GM21447 (cell line): Measurements from ENCODE around the gene APBB2.

ENCODE experiments used
- ATAC-seq: cut with Tn5 transposase; IDR thresholded peaks from one replicate; pipeline ENCODE4 v1.9.1; 2021; ENCODE audit not compliant: unreplicated experiment

APBB2 gene

DNA sequence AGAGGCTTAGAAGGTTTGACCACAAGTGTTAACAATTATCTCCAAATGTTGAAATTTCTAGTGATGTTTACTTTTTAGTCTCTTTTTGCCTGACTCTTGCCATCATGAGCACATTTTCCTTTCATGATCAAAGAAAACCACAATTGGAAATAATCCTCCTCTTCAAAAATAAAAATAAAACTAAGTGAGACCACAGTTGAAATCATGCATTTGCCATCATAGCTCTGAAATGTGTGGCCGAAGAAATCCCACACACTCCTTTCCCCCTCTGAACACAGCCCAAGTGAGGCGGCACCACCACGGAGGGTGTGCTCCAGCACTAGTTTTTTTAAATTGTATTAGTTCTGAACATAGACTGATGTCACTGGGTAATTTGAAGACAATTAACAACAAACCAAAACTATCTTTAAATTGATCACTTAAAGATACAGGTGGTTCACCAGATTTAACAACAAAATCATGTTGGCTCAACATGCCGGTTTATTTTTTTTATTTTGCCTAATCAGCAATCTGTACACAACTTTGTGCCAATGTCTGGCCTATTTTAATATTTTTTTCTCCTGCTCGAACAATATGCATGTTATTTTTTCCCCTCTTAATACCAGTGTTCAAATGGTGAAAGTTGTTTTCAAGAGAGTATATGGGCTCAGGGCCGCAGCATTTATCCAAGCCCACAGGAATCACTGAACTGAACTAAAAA, 17.6 kb downstream of the APBB2 start:
- no peak for ATAC-seq

GRCh38 chr4:41192136-41192535, 22.2 kb downstream of the APBB2 start:
- ATAC-seq = no peak

- no peak for ATAC-seq
Measured at GRCh38 chr4:41189666-41190065, 24.7 kb downstream of the APBB2 start.

DNA sequence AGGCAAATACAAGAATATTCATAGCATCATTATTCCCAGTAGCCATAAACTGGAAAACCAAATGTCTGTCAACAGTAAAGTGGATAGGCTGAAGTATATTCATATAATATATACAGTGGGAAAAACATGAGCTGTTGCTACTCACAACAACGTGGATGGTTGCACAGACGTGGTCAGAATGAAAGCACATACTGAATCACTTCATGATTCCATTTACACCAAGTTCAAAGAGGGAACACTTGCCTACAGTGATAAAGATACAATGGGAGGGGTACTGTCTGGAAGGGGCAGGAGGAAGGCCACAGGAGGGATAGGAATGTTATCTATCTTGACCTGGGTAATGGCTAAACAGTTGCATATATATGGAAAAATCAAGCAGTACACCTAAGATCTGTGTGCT, 25.3 kb downstream of the APBB2 start:
- no peak for ATAC-seq

DNA sequence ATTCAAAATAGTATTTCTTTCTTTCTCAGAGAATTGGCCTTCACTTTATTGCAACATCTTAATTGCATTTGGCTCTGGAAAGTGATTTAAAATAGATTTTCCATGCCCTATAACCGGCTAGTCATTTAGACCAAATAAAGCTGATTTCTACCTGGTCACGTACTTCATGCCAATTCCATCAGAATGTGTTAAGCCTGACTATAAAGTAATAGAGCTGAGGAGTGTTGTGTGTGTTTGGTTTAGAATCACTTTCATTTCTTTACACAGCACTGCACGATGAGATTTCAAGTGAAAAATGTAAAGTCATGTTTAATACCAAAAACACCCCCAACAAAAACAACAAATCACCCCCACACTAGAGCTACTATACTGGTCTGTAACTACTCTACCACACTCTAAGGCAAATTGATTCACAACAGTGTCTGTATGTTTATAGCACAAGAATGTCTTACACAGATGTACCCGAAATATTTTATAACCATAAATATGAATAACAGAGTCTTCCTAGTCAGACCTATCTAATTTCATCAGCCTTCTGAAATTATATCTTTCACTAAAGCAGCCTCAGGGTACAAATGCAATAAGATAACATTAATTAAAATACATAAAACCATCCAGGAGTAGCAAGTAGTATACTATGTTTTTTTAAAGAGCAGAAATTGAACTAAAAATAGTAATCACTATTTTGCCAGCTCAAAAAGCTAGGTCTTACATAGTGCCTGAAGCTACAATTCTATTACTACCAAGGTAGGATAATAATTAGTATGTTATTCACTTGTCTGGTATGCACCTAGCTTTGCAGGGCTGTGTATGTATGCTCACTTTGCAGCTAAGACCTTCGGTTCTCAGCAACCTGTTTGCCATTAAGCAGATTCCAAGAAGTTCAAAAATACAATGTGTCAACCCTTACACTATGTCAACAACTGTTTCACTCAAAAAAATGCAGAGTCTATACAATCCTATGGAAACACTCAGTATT, 28.4 kb downstream of the APBB2 start:
- no peak for ATAC-seq

DNA sequence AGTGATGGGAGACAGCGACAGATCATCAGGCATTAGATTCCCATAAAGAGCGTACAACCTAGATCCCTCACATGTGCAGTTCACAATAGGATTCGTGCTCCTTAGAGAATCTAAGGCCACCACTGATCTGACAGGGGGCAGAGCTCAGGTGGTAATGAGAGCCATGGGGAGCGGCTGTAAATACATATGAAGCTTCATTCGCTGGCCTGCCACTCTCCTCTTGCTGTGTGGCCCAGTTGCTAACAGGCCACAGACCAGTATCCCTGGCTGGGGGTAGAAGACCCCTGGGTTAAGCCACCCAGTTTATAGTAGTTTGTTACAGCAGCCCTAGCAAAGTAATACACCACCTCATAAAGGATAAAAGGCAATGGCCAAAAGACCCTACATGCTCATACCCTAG, 30.3 kb downstream of the APBB2 start:
- no peak for ATAC-seq

DNA sequence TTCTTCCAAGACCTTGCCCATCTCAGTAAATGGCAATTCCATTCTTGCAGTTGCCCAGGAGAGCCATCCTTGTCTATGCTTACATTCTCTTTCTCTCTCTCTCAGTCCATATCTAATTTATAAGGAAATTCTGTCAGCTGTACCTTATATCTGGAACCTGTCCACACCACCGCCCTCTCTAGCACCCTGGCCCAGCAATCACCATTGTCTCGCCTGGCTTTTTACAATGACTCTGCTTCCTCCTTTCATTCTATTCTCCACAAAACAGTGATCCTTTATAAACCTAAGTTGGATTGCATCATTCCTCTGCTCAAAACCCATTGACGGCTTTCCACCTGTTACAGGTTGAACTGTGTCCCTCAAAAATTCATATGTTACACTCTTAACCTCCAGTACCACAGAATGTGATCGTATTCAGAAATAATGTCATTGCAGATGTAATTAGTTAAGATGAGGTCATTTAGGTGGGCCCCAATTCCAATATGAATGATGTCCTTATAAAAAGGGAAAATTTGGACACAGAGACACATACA, 31.3 kb downstream of the APBB2 start:
- ATAC-seq = no peak

DNA sequence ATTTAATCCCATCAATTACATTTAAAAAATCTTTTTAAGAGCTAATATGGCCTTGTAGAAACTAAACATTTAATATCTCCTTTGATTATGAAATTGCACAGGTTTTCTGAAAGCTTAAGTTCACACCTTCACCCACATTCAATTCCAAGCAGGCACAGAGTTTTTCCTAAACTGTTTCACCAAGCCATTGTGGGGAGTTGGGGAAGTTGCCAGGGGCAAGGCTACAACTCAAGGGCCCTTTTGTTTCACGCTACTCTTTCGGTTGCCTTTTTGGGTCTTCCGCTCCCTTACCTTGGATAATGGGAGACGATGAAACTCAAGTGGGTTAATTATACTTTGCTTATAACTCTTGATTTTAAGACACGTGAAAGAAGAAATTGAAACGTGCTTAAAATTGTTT, 33.3 kb downstream of the APBB2 start:
- no peak for ATAC-seq

DNA sequence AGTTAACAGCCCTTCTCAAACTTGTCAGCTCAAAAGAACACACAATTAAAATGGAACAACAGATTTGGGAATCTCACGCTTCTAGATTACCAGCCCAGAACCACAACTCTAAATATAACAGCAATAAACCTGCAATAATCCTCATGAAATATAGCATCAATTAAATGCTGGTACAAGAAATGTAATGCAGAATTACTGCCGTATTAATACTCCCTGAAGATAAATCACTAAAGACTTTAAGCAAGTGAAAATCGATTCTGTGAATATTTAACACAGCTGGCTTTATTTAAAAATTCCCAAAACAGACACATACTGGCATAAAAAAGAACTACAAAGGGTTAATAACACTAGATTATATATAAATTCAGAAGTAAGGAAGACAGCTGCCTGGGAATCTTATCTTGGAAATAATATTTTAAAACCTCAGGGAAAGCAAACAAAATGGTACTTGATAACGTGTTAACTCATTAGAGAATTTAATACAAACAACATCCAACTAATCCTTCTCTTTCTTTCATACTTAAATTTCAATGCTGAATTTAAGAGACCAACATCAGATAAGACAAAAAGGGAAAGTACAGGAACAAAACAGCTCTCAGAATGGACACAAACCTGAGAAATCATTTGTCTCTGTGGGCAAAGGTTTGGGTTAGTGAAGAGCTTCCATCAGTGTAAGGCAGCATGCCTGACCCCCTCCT, 34.7 kb downstream of the APBB2 start:
- no peak for ATAC-seq

- no peak for ATAC-seq
Measured at GRCh38 chr4:41178372-41179370, 35.7 kb downstream of the APBB2 start.

- ATAC-seq = no peak
Measured at GRCh38 chr4:41177016-41177415, 37.3 kb downstream of the APBB2 start.

GRCh38 chr4:41176340-41176739, 38.0 kb downstream of the APBB2 start:
- ATAC-seq = no peak

DNA sequence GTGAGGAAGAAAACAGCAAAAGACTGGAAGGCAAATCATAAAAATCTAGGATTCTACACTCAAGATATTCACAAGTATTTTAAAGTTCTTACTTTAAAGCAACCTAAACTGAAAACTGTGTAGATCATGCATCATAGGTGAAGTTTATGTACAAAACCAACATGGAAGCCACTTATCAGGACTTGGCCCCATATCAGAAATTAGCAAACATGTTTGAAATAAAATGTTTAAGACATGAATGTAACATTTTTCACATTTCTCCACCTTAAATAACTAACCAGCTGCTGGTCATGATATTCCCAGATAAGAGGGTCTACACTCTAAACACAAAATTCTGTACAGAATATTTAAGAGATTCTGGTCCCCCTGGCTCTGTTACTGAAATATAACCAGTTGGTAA, 38.5 kb downstream of the APBB2 start:
- ATAC-seq = no peak

GRCh38 chr4:41174444-41174843, 39.9 kb downstream of the APBB2 start:
- ATAC-seq = no peak

DNA sequence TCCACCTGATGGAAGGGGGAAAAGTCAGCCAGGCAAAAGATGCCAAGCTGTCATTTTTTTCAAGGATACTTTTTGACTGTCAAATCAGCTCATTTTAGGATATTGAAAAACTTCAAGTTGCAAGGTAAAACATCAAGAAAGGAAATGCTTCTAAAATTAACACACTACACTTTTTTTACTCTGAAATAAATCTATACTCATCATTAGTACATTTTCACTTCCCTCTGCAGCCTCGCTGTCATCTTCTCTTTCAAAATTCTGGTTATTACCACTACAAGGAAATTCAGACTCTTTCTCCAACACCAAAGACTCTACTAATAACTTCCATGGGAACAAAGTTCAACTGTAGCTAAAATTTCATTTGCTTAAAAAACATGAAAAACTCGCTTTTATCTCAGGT, 41.6 kb downstream of the APBB2 start:
- ATAC-seq = no peak

DNA sequence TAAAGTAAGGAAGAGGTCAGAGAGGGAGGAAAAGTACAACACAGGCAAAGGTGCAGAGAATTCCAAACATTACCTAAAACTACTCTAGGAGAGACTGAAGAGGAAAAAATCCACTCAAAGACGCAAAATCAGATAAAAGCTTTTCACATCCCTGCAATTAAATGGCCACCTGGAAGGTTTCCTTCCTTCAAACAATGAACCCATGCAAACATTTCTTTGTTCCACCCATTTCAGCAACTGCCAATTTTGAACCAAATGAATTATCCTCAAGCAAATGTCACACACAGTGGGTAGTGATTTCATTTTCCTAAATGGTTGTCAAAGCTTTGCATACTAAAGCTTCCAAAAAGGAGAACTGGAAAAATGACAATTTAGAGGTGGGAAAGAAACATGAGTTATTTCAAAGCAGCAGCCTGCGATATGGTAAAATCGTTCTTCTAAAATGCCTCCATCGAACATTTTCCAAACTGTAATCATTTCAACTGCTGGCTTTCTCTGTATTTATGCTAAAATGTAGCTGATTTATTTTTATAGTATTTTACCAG, 45.0 kb downstream of the APBB2 start:
- no peak for ATAC-seq

GRCh38 chr4:41167191-41167590, 47.2 kb downstream of the APBB2 start:
- no peak for ATAC-seq

- ATAC-seq = no peak
Measured at GRCh38 chr4:41164405-41164804, 49.9 kb downstream of the APBB2 start.

DNA sequence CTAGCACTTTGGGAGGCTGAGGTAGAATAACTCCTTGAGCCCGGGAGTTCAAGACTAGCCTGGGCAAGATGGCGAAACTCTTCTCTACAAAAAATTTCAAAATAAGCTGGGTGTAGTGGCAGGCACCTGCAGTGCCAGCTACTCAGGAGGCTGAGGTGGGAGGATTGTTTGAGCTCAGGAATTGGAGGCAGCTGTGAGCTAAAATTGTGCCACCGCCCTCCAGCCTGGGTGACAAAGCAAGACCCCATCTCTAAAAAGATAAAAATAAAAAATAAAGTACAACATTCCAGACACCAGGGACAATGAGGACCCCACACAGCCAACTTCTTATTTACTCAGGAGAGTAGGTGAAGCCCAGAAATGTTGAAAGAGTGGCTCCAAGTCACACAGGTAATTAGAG, 53.0 kb downstream of the APBB2 start:
- no peak for ATAC-seq

- ATAC-seq = no peak
Measured at GRCh38 chr4:41160856-41161255, 53.5 kb downstream of the APBB2 start.
